HG03175 (cell line): ENCODE results near the gene FYN.
A peak's percentile ranks its signal among the peaks of the same experiment; 100 is the strongest.

Experiments used
- ATAC-seq: cut with Tn5 transposase; IDR thresholded peaks from one replicate; pipeline ENCODE4 v1.9.1; 2021; ENCODE audit warnings: mild to moderate bottlenecking, moderate library complexity; ENCODE audit not compliant: unreplicated experiment

Gene FYN

DNA sequence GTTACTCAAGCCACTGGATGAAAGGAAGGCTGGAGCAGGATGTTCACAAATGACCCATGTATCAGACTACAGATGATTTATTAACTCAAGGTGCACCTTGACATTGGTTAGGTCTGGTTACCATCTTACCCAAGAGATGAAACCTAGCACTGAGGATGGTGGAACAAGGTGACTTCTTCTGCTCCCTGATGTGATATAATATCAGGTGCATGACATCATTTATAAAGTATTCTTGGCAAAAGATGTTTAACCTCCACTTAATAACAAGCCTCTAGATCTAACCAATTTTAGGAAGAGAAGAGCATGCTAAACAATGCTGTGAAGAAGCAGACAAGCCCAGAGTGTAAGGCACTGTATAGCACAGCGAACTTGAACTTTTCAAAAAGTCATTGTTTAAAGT is 100.9 kb downstream of the FYN start:
- ATAC-seq = no peak

DNA sequence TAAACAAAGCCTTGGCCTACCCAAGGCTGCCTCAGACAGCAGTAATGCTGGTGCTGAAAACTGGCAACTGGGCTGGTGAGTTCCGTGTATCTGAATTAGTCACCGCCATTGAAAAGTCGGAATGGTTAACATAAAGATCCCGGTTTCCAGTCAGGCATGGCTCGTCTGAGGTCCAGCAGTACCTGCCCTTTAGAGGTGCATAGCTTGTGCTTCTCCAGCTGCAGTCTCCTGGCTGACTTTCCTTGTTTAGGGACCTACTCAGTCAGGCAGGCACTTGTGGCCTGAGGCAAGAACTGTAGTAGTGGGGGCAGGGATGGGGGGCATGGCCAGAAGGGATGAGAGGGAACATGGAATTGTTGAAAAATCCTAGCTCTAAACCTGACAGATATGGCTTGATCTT is 101.6 kb downstream of the FYN start:
- no peak for ATAC-seq

DNA sequence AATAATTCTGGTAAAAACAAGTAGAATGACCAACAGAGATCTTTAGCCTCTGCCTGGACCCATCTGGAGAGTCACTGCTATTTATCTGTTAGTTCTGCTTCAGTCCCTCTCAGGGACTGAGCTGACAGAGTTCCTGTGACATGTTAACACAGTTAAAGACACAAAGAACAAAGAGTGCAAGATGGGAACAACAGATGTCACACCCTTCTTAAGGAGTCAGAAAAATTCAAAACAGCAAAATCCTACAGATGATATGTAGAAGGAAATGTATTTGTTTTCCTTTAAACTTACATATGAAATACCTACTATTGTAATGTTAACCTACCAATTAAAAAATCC is 102.2 kb downstream of the FYN start:
- no peak for ATAC-seq

DNA sequence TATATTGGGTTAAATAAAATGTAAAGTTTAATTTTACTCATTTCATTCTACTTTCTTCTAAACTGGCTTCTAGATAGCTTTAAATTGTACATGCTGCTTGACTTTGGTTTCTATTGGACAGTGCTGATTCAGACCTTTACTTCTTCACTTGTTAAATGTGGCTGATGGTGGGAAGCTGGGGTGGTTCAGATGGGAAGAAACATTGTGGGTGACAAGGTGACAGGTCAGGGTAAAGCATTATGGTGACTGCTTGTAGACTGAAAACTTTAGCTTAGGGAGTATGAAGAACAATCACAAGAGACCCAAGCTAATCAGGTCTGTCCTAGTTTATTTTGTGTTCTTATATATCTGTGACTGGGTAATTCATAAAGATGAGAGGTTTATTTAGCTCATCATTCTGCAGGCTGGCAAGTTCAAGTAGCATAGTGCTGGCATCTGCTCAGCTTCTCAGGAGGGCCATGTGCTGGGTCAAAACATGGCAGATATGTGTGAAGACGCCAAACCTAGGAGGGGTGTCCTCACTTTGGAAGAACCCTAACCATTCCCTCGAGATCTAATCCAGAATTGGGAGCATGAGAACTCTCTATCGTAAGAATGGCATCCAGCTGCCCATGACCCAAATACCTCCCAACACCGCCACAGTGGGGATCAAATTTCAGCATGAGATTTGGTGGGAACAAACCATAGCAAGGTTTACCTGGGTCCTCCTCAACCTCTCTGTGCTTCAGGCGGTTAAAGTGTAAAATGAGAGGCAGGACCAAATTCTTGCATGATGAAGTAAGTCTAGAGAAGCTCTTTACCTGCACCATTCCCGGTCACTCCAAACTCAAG is 102.8 kb downstream of the FYN start:
- ATAC-seq = no peak

DNA sequence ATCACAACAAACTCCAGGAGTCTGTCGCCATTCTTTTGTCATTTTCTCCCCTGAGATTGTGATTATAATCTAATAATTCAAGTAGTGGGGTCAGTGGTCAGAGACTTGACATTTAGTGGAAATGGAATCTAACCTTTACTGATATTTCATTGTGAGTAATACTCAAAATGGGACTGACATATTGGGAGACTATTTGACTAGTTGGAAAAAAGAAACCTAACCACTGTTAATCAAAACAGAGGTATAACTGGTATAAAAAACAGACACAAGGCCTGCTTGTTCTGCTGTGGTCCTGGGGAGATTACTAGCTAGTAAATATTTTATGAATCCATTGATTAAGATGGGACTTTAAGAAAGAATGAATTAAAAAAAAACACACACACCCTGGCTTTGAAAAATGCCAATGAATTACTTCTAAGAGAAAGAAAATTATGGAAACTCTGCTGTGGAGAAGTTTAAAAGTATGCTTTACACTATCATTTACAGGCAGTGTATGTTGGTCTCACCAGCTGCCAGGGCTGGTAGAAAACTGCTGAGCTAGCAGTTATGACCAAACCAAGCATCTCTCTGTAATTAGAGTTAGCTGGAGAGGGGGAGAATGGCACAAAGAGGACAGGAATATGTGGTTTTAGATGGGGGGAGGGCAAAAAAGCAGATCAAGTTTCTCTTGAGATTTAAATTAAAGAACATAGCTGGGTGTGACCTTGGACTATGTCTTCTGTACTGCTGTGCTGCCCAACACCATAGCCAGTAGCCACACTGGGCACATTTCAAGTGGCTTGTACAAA is 103.7 kb downstream of the FYN start:
- no peak for ATAC-seq

DNA sequence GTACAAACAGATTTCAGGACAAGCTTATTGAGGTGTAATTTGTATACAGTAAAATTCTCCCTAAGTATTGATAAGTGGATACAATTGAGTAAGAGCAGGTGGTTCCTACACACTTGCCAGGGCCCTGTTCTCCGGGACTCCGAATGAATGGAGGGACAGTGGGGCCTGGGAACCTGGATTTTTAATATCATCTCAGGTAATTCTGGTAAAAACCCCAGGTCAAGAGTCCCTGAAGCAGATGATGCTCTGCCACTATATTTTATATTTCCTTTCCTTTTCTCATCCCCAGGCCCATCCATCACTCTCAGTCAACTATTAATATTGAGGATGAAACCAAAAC is 104.9 kb downstream of the FYN start:
- no peak for ATAC-seq

DNA sequence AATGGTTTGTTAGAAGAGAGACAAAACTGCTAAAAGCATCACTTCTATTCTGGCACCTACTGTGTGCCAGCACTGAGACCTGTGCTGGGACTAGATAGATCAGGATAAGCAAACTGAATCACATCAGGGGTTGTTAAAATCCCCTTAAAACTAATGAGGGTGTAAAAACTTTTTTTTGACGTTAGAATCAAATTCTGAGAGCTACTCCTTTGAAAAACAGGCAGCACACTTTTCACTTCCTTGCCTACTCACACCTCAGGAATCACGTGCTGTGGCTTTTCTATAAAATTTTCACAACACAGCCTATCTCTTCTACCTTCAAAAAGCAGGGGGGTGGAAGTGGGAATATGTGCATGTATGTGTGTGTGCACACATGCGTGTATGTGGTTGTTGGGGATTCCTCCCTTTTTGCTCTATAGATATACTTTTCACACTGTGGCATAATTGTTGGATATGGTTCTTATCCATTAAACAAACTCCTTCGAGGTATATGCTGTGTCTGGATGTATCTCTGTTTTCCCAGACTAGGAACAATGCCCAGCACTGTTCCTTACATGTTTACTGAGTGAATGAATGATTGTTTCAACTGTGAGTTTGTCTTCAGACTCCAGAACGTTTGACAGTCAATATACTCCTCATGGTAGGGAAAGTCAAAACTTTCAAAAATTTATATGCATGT is 105.4 kb downstream of the FYN start:
- no peak for ATAC-seq

DNA sequence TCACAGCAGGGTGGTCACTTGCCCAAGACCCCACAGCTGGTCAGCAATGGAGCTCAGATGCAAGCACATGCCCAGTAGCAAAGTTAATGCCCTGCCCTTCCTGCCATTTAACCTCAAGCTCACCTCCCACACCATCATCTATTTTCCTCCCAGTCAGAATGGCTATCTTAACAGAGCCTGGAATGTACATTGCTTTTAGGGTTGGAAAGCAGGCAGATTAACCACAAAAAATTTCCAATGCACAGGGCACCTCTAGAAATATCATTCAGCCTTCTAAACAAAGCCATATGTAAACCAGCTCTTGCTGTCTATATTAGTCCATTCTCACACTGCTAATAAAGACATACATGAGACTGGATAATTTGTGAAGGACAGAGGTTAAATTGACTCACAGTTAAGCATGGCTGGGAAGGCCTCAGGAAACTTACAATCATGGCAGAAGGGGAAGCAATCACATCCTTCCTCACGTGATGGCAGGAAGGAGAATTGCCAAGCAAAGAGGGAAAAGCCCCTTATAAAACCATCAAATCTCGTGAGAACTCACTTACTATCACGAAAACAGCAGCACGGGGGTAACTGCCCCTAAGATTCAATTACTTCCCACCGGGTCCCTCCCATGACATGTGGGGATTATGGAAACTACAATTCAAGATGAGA is 106.9 kb downstream of the FYN start:
- no peak for ATAC-seq

DNA sequence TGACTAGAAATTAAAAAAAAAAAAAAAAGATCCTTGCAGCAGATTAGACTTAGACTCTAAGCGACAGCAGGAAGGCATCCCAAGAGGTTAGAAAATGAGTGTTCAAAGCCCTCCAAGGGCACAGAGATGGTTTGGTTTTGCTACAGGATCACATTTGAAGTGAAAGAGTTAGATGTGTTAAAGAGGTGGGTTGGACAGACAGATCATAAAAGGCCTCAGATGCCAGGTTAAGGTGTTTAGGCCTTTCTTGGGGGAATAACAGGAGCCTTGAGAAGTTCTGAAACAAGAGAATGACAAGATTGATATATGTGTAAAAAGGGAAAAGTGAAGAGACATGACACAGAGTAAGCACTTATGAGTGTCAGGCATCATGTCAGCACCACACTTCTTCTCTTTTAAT is 107.5 kb downstream of the FYN start:
- ATAC-seq = no peak

DNA sequence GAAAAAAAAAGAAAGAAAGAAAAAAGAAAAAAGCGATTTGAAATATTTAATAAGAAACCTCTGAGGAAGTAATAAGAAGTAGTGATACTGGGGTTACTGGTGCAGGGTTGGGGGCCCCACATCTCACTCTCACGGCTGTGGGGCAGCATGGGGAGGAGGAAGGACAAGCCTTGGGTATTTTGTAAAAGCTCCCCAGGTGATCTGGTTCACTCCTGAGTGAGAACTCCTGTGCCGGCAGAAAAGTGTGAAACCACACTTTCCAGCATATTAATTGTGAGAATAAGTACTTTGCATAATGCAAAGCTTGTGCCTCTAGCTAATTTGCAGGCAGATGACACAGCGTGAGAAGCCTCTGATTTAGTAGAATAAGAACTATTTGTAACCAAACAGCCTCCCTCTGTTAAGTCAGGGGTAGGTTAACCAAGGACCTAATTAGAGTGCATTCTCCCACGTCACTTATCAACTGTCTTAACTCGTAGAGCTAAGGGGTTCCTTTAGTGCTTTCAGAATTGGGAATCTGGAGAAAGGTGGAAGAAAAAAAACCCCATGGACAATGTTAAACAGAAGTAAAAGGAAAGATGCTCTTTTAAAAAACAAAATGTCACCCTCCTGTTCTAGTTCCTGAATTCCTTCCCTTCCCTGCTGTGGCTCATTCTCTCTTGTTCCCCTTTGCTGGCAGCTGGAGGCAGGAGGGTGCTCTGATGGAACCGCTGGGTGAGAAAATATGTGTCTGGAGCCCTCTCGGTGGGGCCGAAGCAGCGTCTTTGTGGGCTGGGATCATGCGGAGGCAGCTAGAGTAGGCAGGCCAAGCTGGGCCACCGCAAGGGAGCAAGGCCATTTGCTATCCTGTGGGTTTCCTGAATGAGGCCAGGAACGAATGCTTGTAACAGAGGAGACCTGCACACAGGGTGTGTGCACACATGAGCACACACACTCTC is 108.7 kb downstream of the FYN start:
- peak; percentile 85 for ATAC-seq

DNA sequence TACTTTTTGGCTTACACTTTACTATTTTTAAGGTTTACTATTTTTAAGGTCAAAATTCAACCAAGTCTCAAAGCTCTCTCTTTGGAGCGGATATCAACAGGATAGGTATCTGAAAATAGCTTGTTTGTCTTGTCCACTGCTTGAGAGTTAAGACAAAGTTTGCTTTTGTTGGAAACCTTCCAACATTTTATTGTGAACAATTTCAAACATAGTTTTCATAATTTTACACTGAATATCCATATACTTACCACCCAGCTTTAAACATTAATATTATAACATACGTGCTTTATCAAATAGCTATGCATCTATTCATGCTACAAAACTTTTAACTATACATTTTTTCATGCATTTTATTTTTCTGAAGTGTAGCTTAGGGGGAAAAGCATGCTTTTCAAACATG is 109.9 kb downstream of the FYN start:
- no peak for ATAC-seq

DNA sequence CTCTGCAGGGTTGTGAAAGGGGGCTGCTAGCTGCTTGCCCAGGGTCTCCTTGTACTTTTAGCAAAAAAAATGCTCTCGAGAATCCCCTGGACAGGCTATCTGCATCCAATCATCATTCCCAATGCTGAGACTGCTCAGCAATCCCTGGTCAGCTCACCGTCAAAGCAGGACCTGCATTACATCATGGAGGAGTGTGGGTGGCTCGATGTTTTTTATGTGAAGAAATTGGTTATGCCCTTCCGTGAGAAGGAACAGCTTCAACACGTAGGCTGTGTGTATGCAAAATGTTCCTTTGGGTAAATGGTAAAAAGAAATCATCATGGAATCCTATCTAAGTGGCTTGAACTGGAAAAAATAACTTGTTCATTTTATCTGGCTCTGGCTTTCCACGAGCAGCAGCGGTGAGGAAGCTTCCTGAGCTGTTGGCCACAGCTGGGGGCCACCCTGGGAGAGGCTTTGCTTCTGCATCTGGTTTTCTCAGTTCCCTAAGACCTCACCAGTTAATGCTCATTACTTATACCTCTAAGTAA is 111.4 kb downstream of the FYN start:
- ATAC-seq = no peak

DNA sequence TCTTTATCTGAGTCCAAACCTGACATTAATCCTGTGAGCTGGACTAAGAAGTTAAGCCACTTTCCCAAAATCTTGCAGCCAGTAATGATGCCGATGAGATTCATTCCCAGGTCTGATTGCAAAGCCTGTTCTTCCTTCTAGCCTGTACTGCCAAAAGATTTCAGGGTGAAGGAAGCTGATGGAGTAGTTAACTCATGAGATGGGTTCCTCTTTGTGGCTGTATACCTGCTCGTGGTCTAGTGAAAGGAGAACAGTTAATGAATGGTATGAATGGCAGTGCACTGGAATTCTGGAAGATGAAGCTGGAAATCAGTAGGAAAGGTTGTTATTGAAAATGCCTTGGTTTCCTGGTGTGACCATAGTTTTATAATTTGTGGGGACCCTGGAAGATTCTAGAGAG is 112.0 kb downstream of the FYN start:
- no peak for ATAC-seq

DNA sequence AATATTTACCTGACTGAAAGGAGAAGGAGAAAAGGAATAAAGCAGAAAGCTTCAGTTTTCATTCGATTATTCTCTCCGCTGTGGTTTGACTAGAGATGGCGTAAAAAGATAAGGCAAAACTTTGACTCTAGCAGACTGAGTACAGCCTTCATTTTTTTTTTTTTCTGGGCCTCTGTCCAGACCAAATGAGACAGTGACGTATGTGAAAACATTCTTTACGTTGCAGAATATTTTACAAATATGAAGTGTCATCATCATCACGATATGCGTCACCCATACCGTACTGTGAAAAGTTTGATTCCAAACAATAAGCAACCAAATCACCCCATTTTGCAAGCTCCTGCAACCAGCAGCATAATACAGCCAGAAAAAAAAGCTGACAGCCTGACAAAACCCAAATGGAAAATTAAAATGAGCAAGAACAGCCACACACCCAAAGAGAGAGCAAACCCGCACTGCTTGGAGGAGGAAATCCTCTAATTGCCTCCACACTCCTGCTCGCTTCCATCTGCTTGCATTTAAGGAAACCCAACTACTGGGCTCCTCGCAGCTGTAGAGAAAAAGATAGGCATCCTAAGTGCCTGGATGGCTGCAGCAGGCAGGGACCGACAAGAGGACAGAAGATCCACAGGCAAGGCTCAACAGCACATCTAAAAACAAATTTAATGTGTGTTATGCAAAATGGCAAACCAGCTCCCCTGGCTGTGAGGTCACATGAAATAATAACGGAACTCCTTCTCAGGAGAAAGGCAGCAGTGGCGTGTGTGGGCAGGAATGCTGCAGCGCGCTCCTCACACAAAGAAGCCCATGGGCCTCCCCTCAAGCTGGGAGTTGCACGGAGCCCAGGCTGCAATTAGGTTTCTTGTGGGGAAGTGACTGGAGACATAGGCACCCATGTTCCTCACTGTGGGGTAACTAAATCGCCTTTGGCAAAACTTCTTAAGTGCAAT is 113.1 kb downstream of the FYN start:
- no peak for ATAC-seq

DNA sequence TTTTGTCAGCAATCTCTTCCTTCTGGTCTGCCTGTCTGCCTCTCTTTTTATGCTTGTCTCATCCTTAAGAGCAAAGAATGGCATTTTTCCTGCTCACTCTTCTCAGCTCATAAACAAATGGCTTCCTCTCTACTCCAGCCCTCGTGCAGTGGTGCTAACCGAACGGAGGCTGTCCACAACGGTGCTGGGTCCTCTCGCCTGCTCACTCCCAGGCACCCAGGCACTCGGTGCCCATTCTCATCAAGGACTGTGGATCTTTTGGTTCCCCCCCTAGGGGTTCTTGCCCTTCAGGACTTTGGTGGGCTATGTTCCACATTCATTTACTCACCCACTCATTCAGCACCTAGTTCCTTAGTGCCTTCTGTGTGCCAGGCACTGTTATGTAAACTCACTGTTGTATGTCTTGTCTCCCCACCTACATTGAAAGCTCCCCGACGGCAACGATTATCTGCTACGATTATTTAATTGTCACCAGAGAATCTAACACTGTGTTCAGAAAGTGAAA is 113.9 kb downstream of the FYN start:
- ATAC-seq = no peak

DNA sequence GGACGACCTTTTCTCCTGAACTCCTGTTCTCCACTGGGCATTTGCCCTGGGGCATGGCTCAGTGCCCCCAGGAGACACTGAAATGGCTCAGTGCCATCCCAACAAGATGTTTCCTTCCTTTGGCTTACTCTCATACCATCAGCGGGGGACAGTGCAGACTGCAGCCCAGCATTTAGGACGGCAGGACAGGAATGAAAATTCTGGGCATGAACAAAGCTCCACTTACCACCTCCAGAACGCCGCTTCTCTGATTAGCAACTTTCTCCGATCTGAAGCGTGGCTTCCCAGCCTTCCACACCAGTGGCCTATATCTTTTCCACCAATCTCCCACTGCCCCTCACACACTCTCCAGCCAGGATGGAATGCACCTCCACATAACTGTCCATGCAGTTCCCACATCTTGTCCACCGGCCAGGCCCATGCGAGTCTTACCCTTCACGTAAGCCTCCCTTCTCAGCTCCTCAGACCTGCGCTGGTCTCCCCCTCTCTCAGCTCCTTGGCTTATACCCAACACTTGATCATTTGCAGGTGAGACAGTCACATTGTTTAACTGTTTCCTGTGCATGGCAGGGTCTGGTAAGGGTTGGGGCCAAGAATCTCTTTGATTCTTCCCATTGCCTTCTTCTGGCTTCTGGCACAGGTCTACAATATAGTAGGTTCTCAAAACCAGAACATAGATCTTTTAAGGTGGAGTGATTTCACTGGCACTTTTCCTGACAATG is 114.5 kb downstream of the FYN start:
- ATAC-seq = no peak

DNA sequence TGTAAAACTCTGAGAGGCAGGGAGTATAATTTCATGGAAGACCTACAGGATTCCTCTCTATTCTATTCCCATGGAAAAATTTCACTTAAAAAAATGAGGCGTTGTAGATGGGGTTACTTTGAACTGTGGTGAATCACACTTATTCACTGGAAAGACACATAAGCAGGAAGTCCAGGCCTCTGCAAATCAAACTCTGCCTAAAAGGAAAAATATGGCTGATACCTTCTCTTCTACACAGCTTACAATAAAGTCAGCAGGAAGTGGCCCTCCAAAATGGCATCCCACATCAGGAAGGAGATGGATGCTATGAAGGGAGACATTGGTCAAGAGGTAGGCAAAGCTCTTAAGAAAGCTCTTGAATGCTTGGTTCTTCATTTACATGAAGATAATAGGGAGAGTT is 115.9 kb downstream of the FYN start:
- ATAC-seq = no peak

DNA sequence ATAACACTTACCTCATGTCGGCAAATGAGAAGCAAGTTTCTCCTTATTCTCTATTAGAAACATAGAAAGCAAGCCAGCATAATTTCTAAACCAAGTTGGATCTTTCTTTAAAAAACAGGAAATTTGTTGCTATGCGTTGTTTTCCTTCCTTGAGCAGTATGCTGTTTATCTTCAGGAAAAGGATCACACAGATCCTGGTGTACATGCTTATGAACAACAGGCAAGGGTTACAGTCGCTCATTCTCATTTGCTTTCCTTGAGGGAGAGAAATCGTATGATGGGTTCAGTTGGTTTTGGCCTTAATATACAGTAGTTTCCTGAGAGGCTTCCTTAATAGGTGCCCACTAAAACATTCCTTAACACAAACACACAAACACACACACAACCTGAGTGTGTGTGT is 118.8 kb downstream of the FYN start:
- no peak for ATAC-seq
